ENCODE measurements around the gene CXCR4. TPM values are rescaled to one million over a fixed set of nuclear protein-coding genes. Genes with fewer than 3 reads are reported as not detected.

Gene CXCR4
- total and polyA plus RNA-seq, 10 of the 15 experiments (the other 5 are each of a cell fraction or from before 2014, with no cell fraction given): 31.1 to 749 (median 52.7) TPM

GRCh38 chr2:136085453-136086209 is 32.3 kb downstream of the CXCR4 start:
- POLR2A ChIA-PET: interaction anchor here (0.8 kb wide), 1 partner anchor 24 kb away, joined by 3 read pairs; no protein-coding TSS in a partner anchor
- SMC1A ChIA-PET (ENCODE audit: uncharacterized antibody, unreplicated experiment): interaction anchor here (0.9 to 3.3 kb wide), 11 partner anchors 10 to 172 kb away, joined by 3 to 26 read pairs (median 4); no protein-coding TSS in a partner anchor
- TF ChIP-seq CHD1 (IDR thresholded peaks at IDR 0.05; ENCODE audit: low read depth, low read length): no peak
- no peak for TF ChIP-seq HDGF (IDR thresholded peaks at IDR 0.05)
- TF ChIP-seq CREB1 (IDR thresholded peaks at IDR 0.05; ENCODE audit: low read depth): no peak
- no peak for TF ChIP-seq ZNF274 (IDR thresholded peaks at IDR 0.05; ENCODE audit: insufficient read depth, insufficient read length)
- TF ChIP-seq TARDBP (IDR thresholded peaks at IDR 0.05; ENCODE audit: borderline replicate concordance): no peak
- no peak for TF ChIP-seq ZNF687 (IDR thresholded peaks at IDR 0.05)
- TF ChIP-seq SMAD1 (IDR thresholded peaks at IDR 0.05; ENCODE audit: low read depth, partially characterized antibody): no peak
- TF ChIP-seq RELA (IDR thresholded peaks at IDR 0.05; ENCODE audit: borderline replicate concordance, partially characterized antibody): no peak
- TF ChIP-seq RAD51 (IDR thresholded peaks at IDR 0.05): no peak
- TF ChIP-seq CHD2 (IDR thresholded peaks at IDR 0.05; ENCODE audit: borderline replicate concordance, low read depth, low read length): no peak
- no peak for TF ChIP-seq PAX5 (IDR thresholded peaks at IDR 0.05; ENCODE audit: borderline replicate concordance, low read depth, low read length)
- TF ChIP-seq BACH1 (IDR thresholded peaks at IDR 0.05; ENCODE audit: borderline replicate concordance): no peak
- TF ChIP-seq RAD21 (IDR thresholded peaks at IDR 0.05; ENCODE audit: insufficient read depth, low read depth, low read length): no peak
- no peak for TF ChIP-seq BCL11A (IDR thresholded peaks at IDR 0.05; ENCODE audit: low read depth, low read length)
- no peak for TF ChIP-seq TCF7 (IDR thresholded peaks at IDR 0.05; ENCODE audit: borderline replicate concordance)
- no peak for TF ChIP-seq NR2C1 (IDR thresholded peaks at IDR 0.05)
- no peak for TF ChIP-seq RB1 (IDR thresholded peaks at IDR 0.05; ENCODE audit: borderline replicate concordance)

More at GRCh38 chr2:136085453-136086209, 32.3 kb downstream of the CXCR4 start:
- 42% methylated on average over 4 of the region's 4 CpGs for WGBS (ENCODE audit: insufficient coverage, insufficient replicate concordance, low lambda C conversion rate, missing lambda C conversion rate)
- DNase-seq (ENCODE audit: low read depth, low spot score) (no peak), FAIRE-seq (no peak), ATAC-seq (no peak; the same call in 2 of the 3 replicates)
- no peak overlapping the region for H2AFZ ChIP-seq (ENCODE audit: control insufficient read depth, low read depth, low read length)
- H3K4me3 ChIP-seq: no peak overlapping the region
- no peaks in the 10 kb centered on the region for H4K20me1 ChIP-seq (ENCODE audit: control insufficient read depth, insufficient read depth)
- H3K9me3 ChIP-seq (replicated peaks; ENCODE audit: control insufficient read depth, insufficient read depth, low read length): no peaks in the 10 kb centered on the region; the same call in 2 of the 3 replicates
- H3K4me1 ChIP-seq (ENCODE audit: control insufficient read depth, insufficient read depth, low read length): no peaks in the 10 kb centered on the region
- no TSS peak for BruUV-seq (replicated peaks)
- H3K9ac ChIP-seq (ENCODE audit: control insufficient read depth, insufficient read depth, low read length): no peak overlapping the region
- no peak overlapping the region for H3K27ac ChIP-seq (ENCODE audit: control insufficient read depth, insufficient read depth)
- ChIA-PET RAD21 (ENCODE audit: unreplicated experiment) (interaction anchor here (0.8 to 1.3 kb wide), 2 partner anchors 11 to 26 kb away, joined by 4 to 5 read pairs; no protein-coding TSS in a partner anchor), CTCF (interaction anchor here (1.1 to 1.7 kb wide), 3 partner anchors 11 to 1135 kb away, joined by 3 to 6 read pairs (median 3); no protein-coding TSS in a partner anchor)
- in situ Hi-C loops (cut with MboI) (no loop called here), intact Hi-C loops (cut with micrococcal nuclease; ENCODE audit: unreplicated experiment) (no loop called here)
- no peak overlapping the region for H3K4me2 ChIP-seq (ENCODE audit: control insufficient read depth, insufficient read depth)
- no peaks in the 10 kb centered on the region for H3K79me2 ChIP-seq (ENCODE audit: control insufficient read depth, insufficient read depth, low read length)
- no peaks in the 10 kb centered on the region for H3K27me3 ChIP-seq (replicated peaks in 1 of 2; ENCODE audit: control insufficient read depth in 2 of 2, insufficient read depth in 2 of 2, low read length in 1 of 2)
- H3K36me3 ChIP-seq (ENCODE audit: control insufficient read depth in 2 of 2, insufficient read depth in 2 of 2, low read length in 1 of 2): no peaks in the 10 kb centered on the region

Measured in GM12878 (cell line).